ENCODE measurements around the gene TRMT61A.

The TRMT61A gene

DNA sequence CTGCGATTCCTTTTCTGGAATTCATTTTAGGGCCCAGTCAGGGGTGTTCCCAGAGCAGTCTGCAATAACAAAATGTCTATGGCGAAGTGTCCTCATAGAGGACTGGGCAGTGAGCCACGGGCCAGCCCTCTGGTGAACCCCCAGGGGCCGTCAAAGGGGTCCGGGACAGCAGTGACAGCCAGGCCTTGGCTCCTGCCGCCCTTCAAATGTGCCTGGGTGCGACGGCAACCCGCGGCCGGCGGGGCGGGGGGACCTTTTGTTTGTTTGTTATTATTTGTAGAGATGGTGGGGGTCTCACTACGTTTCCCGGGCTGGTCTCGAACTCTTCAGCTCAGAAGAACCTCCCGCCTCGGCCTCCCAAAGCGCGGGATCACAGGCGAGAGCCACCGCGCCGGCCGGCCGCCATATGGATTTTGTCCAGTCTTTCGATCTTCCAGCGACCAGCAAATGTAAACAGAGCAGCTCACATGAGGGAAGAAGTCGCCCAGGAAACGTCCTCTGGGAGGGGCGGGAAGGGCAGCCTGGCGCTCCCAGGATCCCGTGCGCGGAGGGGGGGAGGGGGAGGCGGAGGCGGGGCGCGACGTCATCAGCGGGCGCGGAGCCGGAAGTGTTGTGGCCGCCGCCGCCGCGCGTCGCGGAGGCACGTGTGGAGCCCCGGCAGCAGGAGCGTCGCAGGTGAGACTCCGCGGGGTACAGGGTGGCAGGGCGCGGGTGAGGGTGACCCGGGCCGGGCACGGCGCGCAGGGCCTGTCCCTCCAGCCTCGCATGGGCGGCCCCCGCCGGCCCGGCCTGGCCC is at the start of gene TRMT61A:
Gene TRMT61A, plus strand, starts transcription at position 610 of the 796 bp plus-strand sequence. CDS start 783 bp downstream, outside the sequence.
- DNase-seq (ENCODE audit: low read depth, low spot score), result peak; percentile 93

DNA sequence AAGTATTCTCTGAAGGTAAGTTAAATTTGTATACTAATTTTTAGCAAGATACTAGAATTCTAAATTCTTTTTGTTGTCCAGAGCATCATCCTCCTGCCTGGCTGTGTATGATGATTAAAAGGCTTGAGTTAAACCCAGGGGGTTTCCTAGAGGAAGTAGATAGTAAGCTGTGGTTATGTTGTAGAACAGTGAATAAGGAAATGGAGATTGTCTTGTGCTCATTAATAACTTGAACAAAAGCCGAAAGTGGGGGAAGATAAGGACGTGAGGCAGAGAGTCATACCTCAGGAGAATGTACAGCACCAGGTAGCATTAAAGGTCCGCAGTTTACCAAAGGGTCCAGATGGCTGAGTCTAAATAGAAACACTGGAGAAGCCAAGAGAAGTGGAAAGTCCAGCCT is 48.4 kb upstream of the TRMT61A start:
- no peak for DNase-seq (ENCODE audit: low read depth, low spot score)

DNA sequence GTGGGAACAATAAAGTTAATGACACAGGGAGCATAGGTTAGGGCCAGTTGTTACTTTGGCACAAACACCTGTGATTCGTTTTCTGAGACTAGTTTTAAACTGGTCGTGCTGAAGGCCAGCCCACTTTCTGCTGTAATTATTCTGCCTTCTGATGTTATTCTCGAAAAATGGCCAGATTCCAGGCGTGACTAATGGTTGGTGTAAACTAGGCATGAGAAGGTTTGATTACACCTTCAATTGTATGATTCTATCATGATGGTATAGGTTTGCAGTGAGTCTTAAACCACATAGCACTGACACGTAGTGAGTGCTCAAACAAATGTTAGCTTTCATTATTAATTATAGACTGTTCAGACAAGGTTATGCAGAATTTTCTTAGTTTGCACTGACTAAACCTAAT is 45.4 kb upstream of the TRMT61A start:
- DNase-seq (ENCODE audit: low read depth, low spot score), result peak; percentile 93

DNA sequence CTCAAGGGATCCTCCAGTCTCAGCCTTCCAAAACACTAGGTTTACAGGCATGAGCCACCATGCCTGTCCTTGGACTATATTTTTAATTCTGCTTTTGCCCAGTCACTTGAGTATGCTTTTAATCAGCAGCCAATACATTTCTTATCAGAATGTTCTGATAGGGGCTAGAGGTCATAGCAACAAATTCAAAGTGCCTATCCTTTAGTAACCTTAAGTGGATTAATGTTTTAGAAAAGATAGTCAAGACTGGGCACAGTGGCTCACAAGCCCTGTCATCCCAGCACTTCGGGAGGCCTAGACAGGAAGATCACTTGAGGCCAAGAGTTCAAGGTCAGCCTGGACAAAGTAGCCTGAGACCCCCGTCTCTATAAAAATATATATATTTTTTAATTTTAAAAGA is 43.5 kb upstream of the TRMT61A start:
- no peak for DNase-seq (ENCODE audit: low read depth, low spot score)

DNA sequence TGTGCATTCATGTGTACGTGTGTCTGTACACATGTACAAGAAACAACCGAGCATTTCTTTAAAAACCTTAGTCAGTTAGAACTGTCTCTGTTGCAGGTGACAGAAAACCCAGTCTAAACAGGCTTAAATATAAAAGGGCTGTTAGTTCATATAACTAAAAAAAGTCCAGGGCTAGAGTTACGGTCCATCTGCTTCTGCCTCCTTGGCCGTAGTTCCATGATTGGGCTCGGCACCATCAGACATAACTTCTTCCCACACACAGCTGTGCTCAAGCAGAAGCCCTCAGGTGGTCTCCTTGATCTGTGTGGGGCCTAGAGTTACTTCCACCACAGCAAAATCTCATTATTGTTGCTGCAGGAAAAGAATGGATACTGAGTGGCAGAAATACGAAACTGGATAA is 40.9 kb upstream of the TRMT61A start:
- DNase-seq (ENCODE audit: low read depth, low spot score), result no peak

DNA sequence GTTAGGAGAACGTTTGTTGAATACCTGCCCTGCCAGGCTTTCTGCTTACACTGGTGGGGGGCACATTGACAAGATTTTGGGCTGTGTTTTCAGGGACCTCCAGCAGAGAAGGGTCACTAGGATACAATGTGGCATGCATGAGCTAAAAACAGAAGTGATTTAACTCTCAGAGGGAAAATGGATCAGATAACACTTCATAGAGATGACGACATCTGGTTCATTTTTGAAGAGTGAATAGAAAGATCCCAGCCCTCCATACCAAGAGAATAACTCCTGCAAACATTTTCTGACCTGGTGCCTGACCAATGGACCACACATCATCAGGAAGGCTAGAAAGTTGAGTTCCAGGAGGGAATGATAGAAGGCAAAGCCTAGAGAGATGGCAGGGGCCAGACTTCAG is 40.0 kb upstream of the TRMT61A start:
- no peak for DNase-seq (ENCODE audit: low read depth, low spot score)

DNA sequence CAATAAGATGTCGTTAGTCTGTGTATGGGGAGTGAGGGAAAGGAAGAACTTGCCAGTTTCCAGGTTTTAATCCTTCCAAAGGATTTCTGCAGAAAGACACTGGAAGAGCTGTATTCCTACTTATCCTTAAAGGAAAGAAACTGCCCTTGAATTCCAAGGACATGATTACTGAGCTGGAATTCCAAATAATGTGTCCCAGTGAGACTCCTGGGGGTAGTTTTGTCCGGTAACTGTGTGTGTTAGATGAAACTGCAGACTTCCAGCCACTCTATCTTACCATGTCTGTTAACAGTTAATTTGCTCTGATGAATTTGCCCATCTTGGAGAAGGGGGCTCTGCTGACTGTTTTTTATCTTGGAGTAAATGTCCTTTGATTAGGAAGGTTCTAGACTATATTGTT is 39.4 kb upstream of the TRMT61A start:
- no peak for DNase-seq (ENCODE audit: low read depth, low spot score)

DNA sequence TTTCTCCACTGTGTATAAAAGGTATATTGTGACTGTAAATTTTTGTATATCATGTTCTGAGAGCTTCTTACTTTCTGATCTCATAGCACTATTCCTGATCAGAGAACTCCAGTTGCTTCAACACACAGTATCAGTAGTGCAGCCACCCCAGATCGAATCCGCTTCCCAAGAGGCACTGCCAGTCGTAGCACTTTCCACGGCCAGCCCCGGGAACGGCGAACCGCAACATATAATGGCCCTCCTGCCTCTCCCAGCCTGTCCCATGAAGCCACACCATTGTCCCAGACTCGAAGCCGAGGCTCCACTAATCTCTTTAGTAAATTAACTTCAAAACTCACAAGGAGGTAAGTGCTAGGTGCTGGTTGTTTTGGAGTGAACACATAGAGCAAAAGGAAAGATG is 37.3 kb upstream of the TRMT61A start:
- DNase-seq (ENCODE audit: low read depth, low spot score), result no peak

DNA sequence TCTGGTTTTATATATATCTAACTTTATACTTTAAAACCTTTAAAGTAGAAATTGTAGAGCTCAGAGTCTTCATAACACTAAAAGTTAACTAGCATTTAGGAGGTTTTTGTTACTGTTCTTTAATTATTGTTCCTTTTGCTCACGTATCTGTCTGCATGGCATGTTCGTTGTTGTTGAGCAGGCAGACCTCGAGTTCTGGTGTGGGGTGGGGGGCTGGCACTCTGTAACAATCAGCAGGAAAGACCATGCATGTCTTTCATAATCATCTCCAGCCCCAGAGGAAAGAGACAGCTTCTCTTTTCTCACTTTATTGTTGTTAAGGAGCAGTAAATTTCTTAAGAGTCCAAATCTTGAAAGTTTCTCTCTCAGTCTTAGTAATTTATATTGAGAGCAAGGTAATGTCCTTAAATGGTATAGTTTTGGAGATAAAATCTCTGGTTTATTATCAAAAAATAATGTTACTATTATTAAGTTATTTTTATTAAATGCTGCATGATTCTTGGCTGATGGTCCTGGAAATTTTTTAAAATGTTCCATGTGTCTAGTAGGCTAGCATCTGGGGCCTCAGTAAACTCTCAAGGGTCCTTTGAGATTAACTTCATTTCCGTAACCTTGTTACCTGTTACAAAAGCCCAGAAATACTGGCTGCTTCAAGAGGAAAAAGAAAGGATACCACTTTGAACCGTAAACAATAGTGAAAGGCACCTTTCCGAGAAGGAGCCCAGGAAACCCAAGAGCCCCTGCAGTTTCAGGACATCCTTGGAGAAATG is 36.7 kb upstream of the TRMT61A start:
- no peak for DNase-seq (ENCODE audit: low read depth, low spot score)

DNA sequence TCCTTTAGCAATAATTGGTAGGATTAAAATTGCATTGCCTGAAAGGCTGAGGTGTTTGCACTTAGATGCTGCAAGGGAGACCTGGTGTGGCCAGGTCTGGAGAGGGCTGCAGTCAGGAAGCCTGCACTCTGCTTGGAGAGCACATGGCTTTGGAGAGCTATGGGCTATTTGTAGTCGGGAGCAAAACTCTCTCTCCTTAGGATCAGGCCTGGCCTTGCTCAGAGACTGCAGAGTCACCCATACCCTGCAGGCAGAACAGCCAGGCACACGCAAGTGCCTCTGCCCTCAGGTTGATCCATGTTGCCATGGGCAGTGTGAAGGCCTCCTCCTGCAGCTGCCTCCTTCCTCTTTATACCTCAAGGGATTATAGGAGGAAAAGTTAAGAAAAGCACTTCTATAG is 33.1 kb upstream of the TRMT61A start:
- no peak for DNase-seq (ENCODE audit: low read depth, low spot score)

DNA sequence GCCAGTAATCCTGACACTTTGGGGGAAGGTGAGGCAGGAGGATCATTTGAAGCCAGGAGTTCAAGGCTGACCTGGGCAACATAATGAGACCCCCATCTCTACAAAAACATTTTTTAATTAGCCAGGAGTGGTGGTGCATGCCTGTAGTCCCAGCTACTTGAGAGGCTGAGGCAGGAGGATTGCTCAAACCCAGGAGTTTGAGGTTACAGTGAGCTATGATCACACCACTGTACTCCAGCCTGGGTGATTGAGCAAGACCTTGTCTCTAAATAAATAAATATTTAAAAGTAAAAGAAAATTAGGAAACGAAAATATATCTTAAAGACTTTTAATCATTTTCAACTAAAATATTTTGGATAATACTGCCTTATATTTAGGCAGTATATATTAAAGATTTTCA is 32.2 kb upstream of the TRMT61A start:
- DNase-seq (ENCODE audit: low read depth, low spot score), result no peak

DNA sequence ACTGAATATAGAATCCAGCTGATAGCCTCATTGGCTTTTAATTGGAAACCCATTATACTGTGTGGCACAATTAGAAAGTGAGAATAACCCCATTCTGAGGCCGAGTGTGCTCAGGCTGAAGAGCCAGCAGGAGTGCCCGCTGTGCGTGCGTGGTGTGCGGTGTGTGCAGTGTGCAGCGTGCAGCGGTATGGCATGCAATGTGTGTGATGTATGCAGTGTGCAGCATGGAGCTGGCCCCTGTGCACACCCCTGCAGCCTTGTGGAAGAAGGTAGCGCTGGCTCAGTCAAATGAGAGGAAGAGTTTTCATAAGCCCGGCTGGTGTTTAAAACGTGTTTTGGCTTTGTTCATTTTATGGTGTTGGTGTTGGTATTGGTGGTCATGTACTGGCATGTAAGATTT is 29.3 kb upstream of the TRMT61A start:
- DNase-seq (ENCODE audit: low read depth, low spot score), result no peak

DNA sequence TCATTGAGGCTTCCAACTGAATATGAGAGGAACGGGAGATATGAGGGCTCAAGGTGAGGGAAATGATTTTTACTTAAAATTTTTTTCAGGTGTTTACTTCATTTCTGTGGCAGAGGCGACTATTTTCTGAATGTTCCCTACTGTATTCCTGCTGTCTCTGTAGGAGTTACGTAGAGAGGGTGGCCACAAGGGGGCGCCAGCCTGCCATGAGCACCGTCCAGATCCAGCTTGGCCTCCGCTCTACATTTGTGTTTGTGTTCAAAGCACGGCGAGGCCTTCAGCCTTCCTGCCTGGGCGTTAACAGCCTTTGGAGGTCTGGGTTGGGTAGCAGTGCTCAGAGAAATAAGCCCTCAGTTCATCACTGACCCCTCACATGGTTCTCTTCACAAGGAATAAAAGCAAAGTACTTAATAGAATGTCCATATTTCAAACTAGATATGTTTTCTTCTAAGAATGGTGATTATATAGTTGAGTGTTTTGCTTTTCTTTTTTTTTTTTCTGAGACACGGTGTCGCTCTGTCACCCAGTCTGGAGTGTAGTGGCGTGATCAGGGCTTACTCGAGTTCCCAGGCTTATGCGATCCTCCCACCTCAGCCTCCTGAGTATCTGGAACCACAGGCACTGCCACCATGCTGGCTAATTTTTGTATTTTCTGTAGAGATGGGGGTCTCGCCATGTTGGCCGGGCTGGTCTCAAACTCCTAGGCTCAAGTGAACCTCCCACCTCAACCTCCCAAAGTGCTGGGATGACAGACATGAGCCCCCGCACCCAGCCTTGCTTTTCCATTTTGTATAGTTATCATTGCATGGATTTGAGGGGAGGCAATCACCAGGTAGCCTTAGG is 28.6 kb upstream of the TRMT61A start:
- DNase-seq (ENCODE audit: low read depth, low spot score), result peak; percentile 95

DNA sequence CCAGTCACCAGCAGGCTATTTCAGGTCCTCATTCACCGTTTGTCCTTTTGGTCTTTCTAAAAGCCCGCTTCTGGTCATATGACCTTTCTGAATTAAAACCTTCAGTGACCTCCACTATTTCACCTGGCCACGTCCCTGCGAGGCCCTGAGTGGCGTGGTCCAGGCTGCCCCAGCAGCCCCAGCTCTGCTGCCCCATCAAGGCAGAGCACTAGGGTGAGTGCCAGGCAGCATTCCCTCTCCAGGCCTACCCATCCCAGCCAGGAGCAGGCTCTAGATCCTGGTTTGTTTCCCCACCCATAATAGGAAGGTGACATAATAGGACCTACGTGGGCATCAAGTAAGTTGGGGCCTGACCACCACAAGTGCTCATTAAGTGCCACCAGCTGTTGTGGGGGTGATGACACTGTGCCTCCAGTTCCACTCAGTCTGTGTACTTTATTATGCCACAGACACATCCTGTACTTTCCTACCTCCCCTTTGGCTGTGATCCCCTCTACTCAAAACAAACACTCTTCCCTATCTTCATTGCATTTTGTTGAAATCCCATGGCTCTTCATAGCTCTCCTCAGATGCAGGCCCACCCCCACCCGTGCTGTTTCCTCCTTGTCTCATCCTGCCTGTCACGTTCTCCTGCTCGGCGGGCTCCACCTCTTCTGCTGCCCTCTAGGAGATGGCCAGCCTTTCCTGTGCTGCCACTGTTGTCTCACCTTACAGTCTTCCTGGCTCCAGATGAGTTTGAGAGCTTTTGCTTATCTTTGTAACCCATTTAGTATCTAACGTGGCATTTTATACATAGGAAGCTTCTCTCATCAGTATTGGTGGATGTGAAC is 27.7 kb upstream of the TRMT61A start:
- no peak for DNase-seq (ENCODE audit: low read depth, low spot score)

DNA sequence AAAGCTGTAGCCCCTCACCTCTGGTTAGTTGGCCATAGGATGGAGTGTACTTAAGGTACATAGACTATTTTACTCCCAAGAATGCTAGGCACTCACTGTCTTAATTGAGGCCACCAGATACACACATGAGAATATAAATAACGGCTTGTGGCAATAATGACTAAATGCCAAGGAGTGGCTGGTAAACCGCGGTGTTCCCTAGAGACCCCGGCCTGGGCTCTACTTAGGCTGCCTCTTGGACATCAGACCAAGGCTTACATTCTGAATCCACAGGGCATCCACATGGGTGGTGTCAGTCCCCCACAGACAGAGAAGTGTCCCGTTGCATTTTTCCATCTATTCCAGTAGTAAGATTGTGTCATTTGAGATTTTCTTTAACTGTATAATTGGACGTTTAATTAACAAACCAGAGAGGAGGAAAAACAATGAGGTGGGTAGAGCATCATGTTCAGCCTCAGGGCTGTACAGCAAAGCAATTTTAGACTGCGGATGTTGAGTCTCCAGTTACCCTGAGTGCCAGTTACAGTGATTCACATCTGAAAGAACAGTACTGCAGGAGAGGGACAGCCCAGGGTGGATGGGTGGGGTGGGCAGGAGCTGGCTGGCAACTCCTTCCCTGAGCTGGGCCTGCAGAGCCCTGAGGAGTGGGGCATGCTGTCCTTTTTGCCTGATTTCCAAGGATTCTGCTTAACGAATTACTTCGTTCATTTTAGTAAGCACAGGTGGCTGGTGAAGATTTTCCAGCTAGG is 26.9 kb upstream of the TRMT61A start:
- DNase-seq (ENCODE audit: low read depth, low spot score), result peak; percentile 60

DNA sequence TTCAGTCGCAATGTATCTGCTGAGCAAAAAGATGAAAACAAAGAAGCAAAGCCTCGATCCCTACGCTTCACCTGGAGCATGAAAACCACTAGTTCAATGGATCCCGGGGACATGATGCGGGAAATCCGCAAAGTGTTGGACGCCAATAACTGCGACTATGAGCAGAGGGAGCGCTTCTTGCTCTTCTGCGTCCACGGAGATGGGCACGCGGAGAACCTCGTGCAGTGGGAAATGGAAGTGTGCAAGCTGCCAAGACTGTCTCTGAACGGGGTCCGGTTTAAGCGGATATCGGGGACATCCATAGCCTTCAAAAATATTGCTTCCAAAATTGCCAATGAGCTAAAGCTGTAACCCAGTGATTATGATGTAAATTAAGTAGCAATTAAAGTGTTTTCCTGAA is 26.1 kb upstream of the TRMT61A start:
- DNase-seq (ENCODE audit: low read depth, low spot score), result no peak

DNA sequence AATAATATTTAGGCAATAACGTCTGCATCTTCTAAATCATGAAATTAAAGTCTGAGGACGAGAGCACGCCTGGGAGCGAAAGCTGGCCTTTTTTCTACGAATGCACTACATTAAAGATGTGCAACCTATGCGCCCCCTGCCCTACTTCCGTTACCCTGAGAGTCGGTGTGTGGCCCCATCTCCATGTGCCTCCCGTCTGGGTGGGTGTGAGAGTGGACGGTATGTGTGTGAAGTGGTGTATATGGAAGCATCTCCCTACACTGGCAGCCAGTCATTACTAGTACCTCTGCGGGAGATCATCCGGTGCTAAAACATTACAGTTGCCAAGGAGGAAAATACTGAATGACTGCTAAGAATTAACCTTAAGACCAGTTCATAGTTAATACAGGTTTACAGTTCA is 25.7 kb upstream of the TRMT61A start:
- DNase-seq (ENCODE audit: low read depth, low spot score), result no peak

DNA sequence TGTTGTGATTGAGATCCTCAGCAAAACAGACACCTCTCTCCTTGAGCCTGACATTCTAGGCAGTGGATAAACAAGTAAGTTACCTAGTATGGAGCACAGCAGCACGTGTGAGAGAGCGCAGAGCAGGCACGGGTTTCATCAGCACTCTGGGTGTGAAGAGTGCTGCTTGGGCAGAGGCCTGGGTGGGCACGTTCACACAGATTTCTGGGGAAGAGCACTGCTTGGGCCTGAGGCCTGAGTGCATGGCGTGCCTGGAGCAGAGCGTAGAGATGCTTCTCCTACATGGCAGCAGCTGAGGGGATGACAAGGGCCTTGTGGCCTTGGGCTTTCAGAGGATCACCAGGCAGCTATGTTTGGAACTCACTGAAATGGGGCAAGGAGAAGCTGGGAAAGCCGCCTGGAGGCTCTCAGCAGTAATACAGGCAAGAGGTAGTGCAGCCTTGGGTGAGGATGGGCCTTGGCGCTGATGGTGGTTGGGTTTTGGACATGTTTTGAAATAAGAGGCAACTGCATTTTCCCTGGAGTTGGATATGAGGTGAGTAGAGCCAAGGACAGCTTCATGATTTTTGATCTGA is 23.9 kb upstream of the TRMT61A start:
- DNase-seq (ENCODE audit: low read depth, low spot score), result no peak

DNA sequence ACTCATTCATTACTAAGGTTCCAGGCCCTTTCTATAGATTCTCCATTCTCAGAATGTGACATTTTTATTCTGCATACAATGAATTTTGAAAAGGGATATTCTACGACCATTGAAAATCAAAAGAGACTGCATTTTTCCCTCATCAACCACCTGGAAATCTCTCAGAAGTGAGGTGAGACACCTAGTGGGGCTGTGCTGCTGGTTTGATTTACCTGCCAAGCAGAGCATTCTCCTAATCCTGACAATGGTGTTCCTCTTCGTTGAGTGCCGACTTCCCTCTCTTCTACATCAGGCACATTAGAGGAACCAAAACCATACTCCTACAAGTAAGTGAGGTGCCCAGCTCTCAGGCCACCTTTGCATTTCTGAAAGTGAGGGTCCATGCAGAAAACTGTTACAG is 21.2 kb upstream of the TRMT61A start:
- no peak for DNase-seq (ENCODE audit: low read depth, low spot score)

All from astrocyte of the hippocampus (primary cell).